GM18498 (cell line): Measurements from ENCODE around the gene GPANK1.

Experiments used
- ATAC-seq: cut with Tn5 transposase; IDR thresholded peaks from one replicate; pipeline ENCODE4 v1.9.1; 2021; ENCODE audit warnings: mild to moderate bottlenecking, moderate library complexity; ENCODE audit not compliant: unreplicated experiment

GPANK1 gene

DNA sequence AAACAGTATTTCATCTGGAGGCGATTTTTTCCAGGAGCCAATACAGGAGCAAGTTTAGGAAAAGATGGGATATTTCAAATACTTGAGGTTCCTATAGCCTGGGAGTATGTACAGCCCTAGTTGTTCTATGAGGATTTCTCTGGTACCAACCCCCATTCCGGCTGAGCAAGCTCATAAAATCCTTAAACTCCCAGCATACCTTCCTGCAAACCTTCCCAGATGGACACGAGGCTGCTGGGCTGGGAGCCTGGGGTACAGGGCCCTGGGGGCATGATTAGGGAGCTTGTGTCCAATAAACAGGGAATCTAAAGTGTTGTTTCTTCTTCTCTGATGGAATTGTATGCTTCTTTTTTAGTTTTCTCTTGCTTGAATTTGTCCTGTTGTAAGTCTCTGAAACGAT is 42.8 kb downstream of the GPANK1 start:
- no peak for ATAC-seq

- no peak for ATAC-seq
Observed at GRCh38 chr6:31621320-31621939, 43.4 kb downstream of the GPANK1 start.

- peak; percentile 58 for ATAC-seq
Observed at GRCh38 chr6:31620586-31621319, 44.0 kb downstream of the GPANK1 start, which contains the start of gene PRRC2A. TSS of gene PRRC2A (plus strand) at chr6:31620715. CDS start at chr6:31622790, 2,075 bp downstream.

- ATAC-seq, result peak; percentile 84
Observed at GRCh38 chr6:31619805-31620585, 44.8 kb downstream of the GPANK1 start.

DNA sequence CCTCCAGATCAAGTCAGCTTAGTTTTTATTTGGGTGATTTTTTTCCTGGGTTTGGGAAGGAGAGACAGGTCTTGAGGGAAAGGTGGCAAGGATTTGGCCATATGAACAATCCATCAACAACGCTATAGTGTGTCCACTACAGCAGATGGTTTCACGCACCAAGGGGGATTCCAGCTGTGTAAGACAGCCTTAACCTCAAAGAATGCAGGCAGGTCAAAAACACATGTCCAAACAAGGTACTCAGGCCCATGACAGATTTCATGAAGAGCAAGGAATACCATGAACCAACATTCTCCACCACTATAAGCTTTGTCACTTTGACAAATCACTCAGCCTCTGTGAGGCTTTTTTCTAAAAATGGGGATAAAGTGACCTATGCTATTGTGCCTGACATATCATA is 47.8 kb downstream of the GPANK1 start:
- no peak for ATAC-seq

DNA sequence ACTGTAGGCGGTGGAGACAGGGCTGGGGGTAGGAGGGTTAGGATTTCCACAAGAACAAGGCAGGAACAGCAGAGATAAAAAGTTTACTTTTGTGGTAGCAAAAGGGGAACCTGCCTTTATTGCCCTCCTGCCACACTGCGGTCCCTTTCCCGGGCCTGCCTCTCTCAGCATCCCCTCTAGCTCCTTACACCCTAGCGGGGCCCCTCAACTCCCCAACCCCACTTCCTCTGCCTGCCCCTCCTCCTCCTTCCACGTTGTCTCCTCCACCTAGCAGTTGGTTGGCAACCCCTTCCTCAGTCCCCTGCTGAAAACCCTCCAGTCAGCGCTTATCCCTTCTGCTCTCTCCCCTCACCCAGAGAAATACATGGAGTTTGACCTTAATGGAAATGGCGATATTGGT is 49.0 kb downstream of the GPANK1 start:
- no peak for ATAC-seq

DNA sequence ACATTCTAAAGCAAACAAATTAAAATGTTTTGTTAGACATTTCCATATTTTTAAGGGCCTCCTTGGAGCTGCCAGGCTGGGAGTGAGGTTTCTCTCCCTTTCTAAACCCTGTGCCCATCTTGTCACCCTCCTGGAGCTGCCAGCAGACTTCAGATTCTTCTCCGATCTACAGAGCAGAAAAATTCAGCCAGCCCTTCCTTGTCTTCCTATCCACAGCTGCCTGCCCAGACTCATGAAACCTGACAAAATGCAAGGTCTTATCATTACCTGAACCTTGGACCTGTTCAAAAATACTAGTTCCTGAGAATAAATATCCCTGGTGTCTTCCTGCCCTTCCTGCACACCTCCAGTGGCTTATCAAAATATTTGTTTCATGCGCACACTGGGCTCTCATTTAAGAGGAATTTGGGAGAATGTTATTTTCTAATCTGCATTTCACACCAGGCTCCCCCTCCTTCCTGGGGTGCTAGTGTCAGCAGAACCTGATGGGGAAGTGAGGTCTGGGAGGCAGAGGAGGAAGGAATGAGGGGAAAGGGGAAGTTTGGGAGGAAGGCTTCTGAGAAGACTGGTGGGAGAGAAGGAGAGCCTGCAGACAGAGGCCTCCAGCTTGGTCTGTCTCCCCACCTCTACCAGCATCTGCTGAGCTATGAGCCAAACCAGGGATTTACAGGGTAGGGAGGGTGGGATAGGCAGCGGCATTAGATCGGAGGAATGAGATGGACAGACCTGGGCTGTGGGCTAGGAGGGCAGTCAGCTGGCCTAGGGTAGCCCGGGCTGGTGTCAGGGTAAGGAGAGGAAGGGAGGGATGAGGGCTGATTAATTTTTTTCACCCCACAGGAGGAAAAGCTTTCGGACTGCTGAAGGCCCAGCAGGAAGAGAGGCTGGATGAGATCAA is 49.9 kb downstream of the GPANK1 start, which contains the start of gene AIF1:
AIF1 (plus strand) TSS at position 551 of the 895 bp plus-strand sequence; CDS start at position 647, 96 bp downstream.
- peak; percentile 26 for ATAC-seq

GRCh38 chr6:31614075-31614619 is 50.6 kb downstream of the GPANK1 start:
- peak; percentile 74 for ATAC-seq
